Measurements from ENCODE around the gene METTL17. TPM values are rescaled to one million over a fixed set of nuclear protein-coding genes. Genes with fewer than 3 reads are reported as not detected.

METTL17 gene
- total and polyA plus RNA-seq, 9 of the 15 experiments (the other 6 are each of a cell fraction or from before 2014, with no cell fraction given): 65.6 to 150 (median 90.0) TPM

- TF ChIP-seq TCF15 (CRISPR knock-in tag; IDR thresholded peaks at IDR 0.05): no peak
- TF ChIP-seq NBN (IDR thresholded peaks at IDR 0.05; ENCODE audit: low read depth): peak; percentile 33; the same call in 1 of the 2 replicates
- no peak for TF ChIP-seq BCLAF1 (IDR thresholded peaks at IDR 0.05; ENCODE audit: borderline replicate concordance in 1 of 2, control insufficient read depth in 1 of 2, low read depth in 2 of 2, low read length in 1 of 2)
- no peak for TF ChIP-seq NFATC3 (IDR thresholded peaks at IDR 0.05)
- no peak for TF ChIP-seq ZBTB9 (CRISPR knock-in tag; IDR thresholded peaks at IDR 0.05)
- no peak for TF ChIP-seq ZBTB34 (CRISPR knock-in tag; IDR thresholded peaks at IDR 0.05)
- no peak for TF ChIP-seq MTA3 (IDR thresholded peaks at IDR 0.05; ENCODE audit: borderline replicate concordance)
- TF ChIP-seq SMAD2 (IDR thresholded peaks at IDR 0.05; ENCODE audit: low read depth, low read length): no peak
- no peak for TF ChIP-seq ZNF449 (CRISPR knock-in tag; IDR thresholded peaks at IDR 0.05)
- no peak for TF ChIP-seq BMI1 (IDR thresholded peaks at IDR 0.05; ENCODE audit: low read length)
- TF ChIP-seq PKNOX1 (IDR thresholded peaks at IDR 0.05): peak; percentile 95
- TF ChIP-seq ZNF395 (CRISPR knock-in tag; IDR thresholded peaks at IDR 0.05): no peak
Measured at GRCh38 chr14:21014761-21015190, 25.0 kb downstream of the METTL17 start (continued).

Data from K562 (cell line).